HG03025 (cell line): ENCODE data around the gene RTL10.

Experiments used
- ATAC-seq: cut with Tn5 transposase; IDR thresholded peaks from one replicate; pipeline ENCODE4 v1.9.1; 2021; ENCODE audit warnings: mild to moderate bottlenecking, moderate library complexity; ENCODE audit not compliant: unreplicated experiment, low FRiP score

The RTL10 gene

DNA sequence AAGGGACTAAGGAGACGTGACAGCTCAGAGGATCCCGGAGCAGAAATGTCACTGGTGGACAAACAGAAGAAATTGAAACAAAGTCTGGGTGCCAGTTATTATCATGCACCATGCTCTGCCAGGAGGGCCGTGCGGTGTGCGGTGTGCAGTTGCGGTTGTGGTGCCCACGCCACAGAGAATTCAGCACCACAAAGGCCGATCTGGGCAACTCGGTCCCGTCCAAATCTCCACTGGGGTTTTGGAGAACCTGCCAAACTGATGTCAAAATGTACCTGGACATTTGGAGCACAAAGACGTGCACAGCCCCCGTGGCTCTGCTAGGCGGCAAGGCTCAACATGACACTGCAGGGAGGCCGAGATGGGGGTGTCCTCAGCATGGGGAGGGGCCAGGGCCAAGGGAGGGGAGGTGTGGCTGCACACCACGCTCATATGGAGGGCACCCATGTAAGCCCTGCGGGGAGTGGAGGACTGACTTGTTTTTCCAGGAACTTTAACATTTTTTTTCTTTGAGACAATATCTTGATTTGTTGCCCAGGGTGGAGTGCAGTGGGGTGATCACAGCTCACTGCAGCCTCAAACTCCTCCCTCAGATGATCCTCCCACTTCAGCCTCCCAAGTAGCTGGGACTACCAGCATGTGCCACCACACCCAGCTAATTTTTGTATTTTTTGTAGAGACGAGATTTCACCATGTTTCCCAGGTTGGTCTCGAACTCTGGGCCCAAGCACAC is 39.4 kb downstream of the RTL10 start:
- ATAC-seq, result no peak

DNA sequence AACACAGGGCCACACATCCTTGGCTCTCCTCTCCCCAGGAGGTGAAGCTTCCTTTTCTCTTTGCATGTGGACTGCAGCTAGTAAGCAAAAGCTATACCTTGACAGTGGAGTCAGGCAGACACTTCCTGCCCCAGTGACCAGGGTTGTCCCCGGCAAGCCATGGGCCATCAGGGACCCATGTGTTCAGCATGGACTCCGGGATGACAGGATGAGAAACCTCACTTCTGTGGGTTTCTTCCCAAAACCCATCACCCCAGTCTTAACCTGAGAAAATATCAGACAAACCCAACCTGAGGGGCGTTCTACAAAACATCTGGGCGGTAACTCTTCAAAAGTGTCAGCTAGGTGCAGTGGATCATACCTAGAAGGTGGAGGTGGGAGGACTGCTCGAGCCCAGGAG is 40.2 kb downstream of the RTL10 start:
- ATAC-seq, result no peak

DNA sequence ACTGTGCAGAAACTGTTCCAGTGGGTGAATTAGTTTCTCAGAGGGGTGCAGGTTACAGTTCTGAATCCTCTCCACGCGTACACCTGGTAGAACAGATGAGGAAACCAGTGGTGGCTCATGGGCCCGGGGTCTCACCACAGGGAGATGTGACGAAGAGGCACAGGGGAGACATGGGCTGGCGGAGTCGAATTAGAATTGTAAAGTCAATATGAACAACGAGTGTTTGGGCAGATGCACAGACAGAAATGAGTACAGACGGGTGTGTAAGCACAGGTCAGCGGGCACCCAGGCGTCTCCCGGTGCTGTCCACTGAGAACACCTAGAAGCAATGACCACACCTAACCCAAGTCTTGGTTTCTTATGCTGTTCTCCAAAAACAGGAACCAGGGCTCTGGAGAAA is 41.8 kb downstream of the RTL10 start:
- ATAC-seq, result no peak

DNA sequence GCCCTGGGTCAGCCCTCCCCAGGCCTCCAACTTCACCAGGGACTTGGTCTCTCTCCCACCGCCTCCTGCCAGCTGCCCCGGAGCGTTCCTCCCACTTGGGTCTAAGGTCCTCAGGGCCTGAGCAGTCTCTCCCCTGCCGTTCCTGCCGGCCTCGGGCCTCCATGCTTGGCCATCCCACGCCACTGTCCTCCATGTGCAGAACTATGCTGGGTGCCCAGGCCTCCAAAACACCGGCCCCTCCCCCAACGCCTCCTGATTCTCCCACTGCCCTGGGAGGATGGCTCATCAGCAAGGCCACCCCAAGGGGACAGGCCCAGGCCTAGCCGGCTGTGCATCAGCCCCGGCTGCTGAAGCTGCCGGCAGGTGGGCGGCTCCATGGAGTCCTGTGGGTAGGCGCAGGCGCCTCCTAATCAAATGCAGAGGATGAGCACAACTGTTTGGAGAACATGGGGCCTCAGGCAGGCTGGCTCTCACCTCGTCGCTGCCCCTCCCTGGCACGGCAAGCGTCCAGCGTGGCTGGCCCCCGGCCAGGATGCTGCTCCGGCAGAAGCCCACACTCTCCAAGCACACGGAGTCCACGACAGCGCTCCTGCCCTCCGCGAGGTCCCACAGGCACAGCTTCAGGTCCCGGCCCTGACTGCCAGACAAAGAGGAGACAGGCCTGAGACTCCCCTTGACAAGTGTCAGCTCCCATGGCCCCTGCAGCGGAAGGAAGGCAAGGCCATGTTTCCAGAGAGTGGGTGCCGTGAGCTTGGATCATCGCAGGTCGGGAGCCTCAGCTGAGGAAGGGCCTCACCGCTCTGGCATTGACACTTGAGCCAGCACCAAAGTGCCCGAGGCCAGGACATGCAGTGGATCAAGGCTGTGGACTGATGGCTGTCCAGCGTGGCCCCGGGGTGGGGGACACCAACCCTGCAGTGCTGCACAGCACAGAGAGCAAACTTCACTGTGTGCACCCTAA is 42.6 kb downstream of the RTL10 start:
- ATAC-seq, result no peak

DNA sequence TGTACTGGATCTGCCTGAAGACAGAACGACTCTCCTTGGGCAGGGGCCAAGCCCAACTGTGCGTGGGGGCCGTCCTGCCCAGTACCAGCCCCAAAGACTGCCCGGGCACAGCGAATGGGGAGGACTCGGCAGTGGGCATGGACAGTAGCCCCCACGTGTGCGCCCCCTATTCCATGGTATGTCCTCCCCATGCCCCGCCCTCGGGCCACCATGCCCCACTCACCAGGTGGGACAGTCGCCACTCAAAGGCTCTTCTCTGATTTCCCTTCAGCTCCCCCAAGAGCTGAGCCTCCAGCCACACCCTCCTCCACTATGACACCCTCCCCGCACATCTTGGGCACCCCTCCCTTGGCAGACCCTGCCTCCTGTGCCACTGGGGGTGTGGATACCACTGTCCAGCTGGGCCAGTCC is 43.5 kb downstream of the RTL10 start:
- ATAC-seq, result no peak

DNA sequence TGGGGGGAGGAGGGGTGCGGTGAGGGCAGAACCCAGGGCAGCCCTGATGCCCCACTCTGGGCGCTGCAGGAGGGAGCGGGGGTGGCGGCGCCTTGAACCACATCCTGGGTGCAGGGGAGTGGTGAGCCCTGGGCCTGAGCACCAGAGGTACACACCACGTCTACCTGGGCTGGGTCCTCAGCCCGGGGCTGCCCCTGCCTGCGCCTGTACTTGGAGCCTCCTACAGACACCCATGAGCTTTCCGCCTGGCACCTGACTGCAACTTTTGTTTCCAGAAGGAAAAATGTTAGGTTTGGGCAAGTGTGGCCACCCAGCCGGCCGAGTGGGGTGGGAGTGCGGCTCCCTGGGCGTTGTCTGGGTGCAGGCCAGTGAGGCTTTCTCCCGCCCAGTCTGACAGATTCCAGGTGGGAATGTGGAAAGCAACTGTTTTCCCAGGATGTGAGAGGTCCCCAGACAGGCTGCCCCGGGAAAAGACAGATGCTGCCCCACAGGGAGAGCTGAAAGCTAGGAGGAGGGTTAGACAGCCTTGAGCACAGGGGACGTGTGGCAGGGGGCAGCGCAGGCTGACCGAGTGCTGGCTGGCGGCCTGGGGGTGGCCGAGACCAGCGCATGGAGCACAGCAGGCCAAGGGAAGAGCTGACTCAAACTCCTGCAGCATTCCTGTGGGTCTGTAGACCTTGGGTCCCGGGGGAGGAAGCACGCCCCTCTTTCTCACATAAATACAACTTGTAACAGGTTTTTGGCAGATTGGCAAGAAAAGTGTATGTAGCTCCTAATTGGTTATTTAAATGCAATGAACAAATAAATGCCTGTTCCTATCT is 44.1 kb downstream of the RTL10 start:
- ATAC-seq, result no peak

DNA sequence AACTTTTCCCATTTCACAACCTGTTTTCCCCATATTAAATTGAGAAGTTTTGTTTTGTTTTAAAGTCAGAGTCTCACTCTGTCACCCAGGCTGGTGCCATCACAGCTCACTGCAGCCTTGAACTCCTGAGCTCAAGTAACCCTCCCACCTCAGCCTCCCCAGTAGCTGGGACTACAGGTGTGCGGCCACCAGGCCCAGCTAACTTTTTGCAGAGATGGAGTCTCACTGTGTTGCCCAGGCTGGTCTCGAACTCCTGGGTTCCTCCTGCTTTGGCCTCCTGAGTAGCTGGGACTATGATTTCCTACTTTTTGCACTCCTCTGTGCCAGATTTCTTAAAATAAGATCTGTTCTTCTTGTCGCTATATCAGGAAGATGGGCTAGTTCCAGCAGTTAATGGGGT is 44.9 kb downstream of the RTL10 start:
- ATAC-seq, result no peak

DNA sequence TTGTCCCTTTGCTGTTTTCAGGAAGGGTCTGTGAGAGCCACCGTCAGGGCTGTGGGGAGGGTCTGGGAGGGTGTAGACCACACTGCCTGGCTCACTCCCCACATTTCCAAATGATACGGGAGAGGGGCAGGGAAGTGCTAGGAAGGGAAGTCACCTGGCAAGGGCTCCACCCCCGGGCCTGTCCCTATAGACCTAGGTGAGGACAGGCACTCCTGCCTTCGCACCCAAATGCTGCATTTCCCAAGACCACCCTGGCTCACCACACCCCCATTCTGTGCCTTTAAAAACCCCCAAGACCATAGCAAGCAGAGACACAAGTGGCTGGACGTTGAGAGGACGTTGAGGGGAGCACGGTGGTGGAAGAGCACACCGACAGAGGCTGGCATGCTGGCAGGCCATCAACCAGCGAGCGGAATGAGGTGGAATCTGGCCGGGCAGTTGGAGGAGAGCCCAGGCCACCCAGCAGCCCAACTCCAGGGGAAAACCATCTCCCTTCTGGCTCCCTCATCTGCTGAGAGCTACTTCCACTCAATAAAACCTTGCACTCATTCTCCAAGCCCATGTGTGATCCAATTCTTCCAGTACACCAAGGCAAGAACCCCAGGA is 45.7 kb downstream of the RTL10 start:
- ATAC-seq, result no peak

DNA sequence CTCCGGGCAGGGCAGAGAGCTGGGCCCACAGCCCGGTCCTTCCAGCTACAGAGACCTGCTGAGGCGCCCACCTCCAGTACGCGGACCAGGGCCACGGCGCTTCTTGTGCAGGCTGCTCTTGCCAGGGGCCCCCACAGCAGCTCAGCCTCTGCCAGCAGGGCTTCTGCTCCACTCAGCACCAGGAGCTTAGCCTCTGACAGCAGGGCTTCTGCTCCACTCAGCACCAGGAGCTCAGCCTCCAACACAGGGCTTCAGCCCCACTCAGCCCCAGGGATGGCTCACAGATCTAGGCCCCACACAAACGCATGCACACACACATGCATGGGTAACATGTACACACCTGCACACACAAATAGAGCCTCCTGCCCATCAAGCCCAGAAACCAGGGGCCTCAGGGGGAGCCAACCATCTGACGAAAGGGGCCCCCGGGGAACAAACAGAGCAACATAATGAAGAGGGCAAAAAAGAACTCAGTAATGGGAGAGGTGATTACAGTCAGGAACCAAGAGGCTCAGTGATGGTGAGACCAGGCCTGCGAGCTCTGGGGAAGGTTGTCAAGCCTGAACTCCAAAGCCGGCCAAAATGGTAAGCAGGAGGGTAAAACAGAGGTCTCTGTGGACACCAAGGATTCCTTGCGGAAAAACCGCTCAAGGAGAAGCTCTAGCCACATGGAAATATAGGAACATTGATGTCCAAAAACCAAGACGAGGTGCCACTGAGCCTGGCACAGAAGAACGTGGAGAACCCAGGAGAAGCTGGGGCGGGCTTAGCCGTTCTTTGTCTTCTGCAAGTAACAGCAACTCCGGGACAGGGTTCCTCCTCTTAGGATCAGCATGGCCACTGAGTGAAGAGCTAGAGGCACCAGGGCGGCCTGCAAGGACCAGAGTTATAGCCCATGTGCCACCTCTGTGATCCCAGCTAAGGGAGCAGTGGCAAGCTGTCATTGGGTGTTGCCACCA is 46.5 kb downstream of the RTL10 start:
- no peak for ATAC-seq

DNA sequence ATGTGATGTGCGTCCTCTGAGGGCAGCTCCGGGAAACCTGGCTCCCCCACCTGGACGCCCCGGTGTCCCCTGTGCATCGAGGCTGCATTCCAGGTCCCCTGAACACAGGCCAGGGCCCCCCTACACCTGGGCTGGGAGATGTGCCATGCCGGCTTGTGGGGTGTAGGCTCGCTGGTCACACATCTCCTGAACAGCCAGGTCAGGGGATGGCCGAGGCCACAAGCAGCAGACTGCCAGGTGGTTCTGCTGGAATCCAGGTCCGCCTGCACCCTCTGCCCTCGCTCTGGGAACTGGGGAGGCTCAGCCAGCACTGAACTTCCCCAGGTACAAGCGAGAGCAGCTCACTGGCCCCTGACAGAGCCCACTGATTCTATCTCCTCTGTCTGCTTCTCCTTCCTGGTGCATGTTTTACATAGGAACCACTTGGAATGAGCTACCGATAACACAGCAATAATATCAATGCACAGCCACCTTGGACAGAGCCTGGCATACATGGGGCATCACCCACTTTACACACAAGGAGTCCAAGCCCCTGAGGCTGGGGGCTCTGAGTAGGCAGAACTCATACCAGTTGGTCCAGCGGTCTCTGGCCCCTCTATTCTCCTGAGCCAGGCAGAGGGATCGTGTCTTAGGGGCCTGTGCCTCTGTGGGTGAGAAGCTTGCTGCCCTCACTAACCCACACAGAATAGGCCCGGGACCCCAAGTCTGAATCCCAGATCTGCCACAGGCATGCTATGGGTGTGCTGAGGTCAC is 47.3 kb downstream of the RTL10 start:
- no peak for ATAC-seq

DNA sequence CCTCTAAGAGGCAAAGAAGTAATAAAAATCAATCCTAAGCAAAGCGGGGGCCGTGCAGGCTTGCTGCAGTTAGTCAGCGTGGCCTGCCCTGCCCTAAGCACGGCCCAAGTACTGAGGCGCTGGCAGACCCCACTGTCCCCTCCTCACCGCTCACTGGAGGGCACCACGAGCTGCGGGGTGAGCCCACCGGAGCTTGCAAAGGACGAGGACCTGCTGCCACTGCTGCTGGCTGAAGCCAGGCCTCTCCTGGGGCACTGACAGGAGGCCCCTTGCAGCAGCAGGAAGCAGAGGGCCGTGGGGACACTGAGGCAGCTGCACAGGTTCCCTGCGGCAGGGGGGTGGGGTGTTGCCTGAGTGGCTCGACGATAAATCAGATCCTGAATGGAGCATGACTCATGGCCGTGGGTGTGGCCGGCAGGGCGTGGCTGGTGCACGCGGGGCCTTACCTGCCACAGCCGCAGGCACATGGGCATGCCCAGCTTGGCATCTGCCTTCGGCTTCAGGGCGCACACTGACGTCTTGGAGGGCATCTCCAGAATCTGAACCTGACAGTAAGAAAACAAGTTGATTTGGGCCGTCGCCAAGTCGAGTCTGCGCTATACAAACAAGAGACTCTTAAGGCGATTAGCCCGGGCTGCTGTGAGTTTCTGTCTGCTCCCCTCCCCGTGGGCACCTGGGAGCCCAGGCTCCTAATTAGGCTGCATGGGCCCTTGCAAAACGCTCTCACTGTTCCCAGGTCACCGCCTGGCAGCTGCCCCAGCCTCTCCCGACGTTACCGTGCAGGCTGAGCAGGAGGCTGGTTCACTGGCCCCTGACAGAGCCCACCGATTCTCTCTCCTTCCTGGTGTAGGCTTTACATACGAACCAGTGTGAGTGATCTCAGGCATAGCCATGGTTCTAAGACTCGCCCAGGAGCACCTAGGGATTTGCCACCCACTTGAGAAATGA is 48.2 kb downstream of the RTL10 start:
- no peak for ATAC-seq

DNA sequence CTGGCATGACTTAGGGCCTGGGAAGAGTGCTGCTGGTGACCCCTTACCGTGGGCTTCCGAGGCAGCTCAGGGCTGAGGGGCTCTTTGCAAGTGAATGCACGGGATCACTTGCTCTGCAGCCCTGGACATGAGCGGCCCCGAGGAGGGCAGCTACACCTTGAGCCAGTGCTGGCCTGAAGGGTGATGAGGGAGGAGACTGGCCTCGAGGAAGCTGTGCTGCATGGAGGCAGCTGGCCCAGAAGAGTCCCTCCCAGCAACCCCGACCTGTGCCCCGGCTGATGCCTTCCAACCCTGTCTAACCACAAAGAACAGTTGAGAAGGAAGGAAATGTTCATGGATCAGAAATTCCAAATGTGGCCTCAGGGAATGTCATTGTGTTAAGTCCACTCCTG is 48.9 kb downstream of the RTL10 start:
- ATAC-seq, result no peak
